IMR-90 (cell line): ENCODE results near the gene IL4R. TPM values are rescaled to one million over a fixed set of nuclear protein-coding genes. Genes with fewer than 3 reads are reported as not detected.

Experiments used
- ATAC-seq: fragments of 200-7000 bp; cut with Tn5 transposase; 2 replicates; pipeline ENCODE4 v1.9.1; 2020; ENCODE audit warnings: low read depth, mild to moderate bottlenecking, moderate library complexity
- BruUV-seq: library from RNA; stranded (reverse); fragments of 400-500 nt; replicated peaks from 2 replicates; lab custom pipeline; 2021; lab: Mats Ljungman, UMichigan
- CTCF ChIA-PET: fragments of 300-600 bp; formaldehyde crosslinking; extraction: SDS; loops from one replicate; lab custom pipeline; 2021; ENCODE audit warnings: antibody characterized with exemption; lab: Yijun Ruan, JAX
- POLR2A ChIA-PET: fragments of 300-600 bp; sonication (Branson Sonifier 250); formaldehyde crosslinking; loops from one replicate; lab custom pipeline; 2022; ENCODE audit warnings: antibody characterized with exemption; ENCODE audit not compliant: unreplicated experiment; lab: Charles Lee
- DNase-seq: peaks from one replicate; pipeline ENCODE4 v3.0.0; 2013
- H2AFZ ChIP-seq: replicated peaks from 2 replicates; pipeline ENCODE3; 2013; ENCODE audit warnings: low read length, mild to moderate bottlenecking; ENCODE audit not compliant: poor library complexity
- H2AK5ac ChIP-seq: 2 replicates; pipeline ENCODE4 v1.6.1; 2013; ENCODE audit warnings: low read depth, low read length, inconsistent platforms
- H2AK9ac ChIP-seq: replicated peaks from 2 replicates; pipeline ENCODE3; 2013; ENCODE audit warnings: mild to moderate bottlenecking, low read depth, low read length, moderate library complexity; ENCODE audit not compliant: poor library complexity
- H2BK120ac ChIP-seq: 2 replicates; pipeline ENCODE4 v1.6.1; 2013; ENCODE audit warnings: low read depth, low read length, inconsistent platforms
- H2BK15ac ChIP-seq: 3 replicates; pipeline ENCODE4 v1.6.1; 2013; ENCODE audit warnings: low read depth, low read length, inconsistent platforms
- H2BK20ac ChIP-seq: 2 replicates; pipeline ENCODE4 v1.6.1; 2013; ENCODE audit warnings: low read depth, mild to moderate bottlenecking, inconsistent platforms, low read length, moderate library complexity
- H2BK5ac ChIP-seq: 2 replicates; pipeline ENCODE4 v1.6.1; 2013; ENCODE audit warnings: mild to moderate bottlenecking, low read depth, low read length, inconsistent platforms; ENCODE audit not compliant: poor library complexity, severe bottlenecking
- H3K14ac ChIP-seq: replicated peaks from 2 replicates; pipeline ENCODE4 v1.6.1; 2013; ENCODE audit warnings: low read depth, low read length, inconsistent platforms
- H3K18ac ChIP-seq: 2 replicates; pipeline ENCODE4 v1.6.1; 2013; ENCODE audit warnings: low read depth, low read length, control low read depth
- H3K23ac ChIP-seq: 2 replicates; pipeline ENCODE4 v1.6.1; 2013; ENCODE audit warnings: low read depth, low read length, inconsistent platforms
- H3K27ac ChIP-seq: 2 replicates; pipeline ENCODE4 v1.5.1; 2013; ENCODE audit warnings: mild to moderate bottlenecking, control low read depth, low read length; ENCODE audit not compliant: insufficient read depth
- H3K27me3 ChIP-seq: 2 replicates; pipeline ENCODE4 v1.6.1; 2013; ENCODE audit warnings: low read length; ENCODE audit not compliant: control insufficient read depth, insufficient read depth
- H3K36me3 ChIP-seq: 2 replicates; pipeline ENCODE4 v1.6.1; 2013; ENCODE audit warnings: low read length, mixed read lengths; ENCODE audit not compliant: control insufficient read depth, insufficient read depth
- H3K4ac ChIP-seq: 2 replicates; pipeline ENCODE4 v1.6.1; 2013; ENCODE audit warnings: low read depth, low read length, inconsistent platforms
- H3K4me1 ChIP-seq: 2 replicates; pipeline ENCODE4 v1.6.1; 2013; ENCODE audit warnings: low read length, mixed read lengths; ENCODE audit not compliant: control insufficient read depth, insufficient read depth
- H3K4me2 ChIP-seq: 2 replicates; pipeline ENCODE4 v1.6.1; 2013; ENCODE audit warnings: low read depth, mild to moderate bottlenecking, control low read depth, low read length, moderate library complexity
- H3K4me3 ChIP-seq: 2 replicates; pipeline ENCODE4 v1.5.1; 2013; ENCODE audit warnings: low read depth, mild to moderate bottlenecking, control low read depth, low read length, moderate library complexity; ENCODE audit not compliant: insufficient read depth
- H3K56ac ChIP-seq: 2 replicates; pipeline ENCODE4 v1.6.1; 2013; ENCODE audit warnings: low read length, inconsistent platforms; ENCODE audit not compliant: insufficient read depth; ENCODE audit errors: extremely low read depth
- H3K79me1 ChIP-seq, 2 experiments: 2 replicates each; pipeline ENCODE4 v1.6.1; 2013; ENCODE audit warnings: low read length in 2 of 2, inconsistent platforms in 1 of 2, low read depth in 1 of 2
- H3K9ac ChIP-seq: 2 replicates; pipeline ENCODE4 v1.6.1; 2013; ENCODE audit warnings: low read depth, low read length, control low read depth
- H3K9me1 ChIP-seq: 2 replicates; pipeline ENCODE4 v1.6.1; 2013; ENCODE audit warnings: low read length, inconsistent platforms; ENCODE audit not compliant: insufficient read depth
- H3K9me3 ChIP-seq: 2 replicates; pipeline ENCODE4 v1.6.1; 2013; ENCODE audit warnings: low read length; ENCODE audit not compliant: control insufficient read depth, insufficient read depth
- H4K20me1 ChIP-seq: 2 replicates; pipeline ENCODE4 v1.6.1; 2013; ENCODE audit warnings: low read length, inconsistent platforms; ENCODE audit not compliant: insufficient read depth
- H4K5ac ChIP-seq: 2 replicates; pipeline ENCODE4 v1.6.1; 2013; ENCODE audit warnings: mild to moderate bottlenecking, low read depth, low read length, control low read depth
- H4K8ac ChIP-seq, 2 experiments: 2 replicates each; pipeline ENCODE4 v1.6.1; 2013; ENCODE audit warnings: low read depth in 2 of 2, low read length in 2 of 2, control low read depth in 1 of 2, inconsistent platforms in 1 of 2
- H4K91ac ChIP-seq: 2 replicates; pipeline ENCODE4 v1.6.1; 2013; ENCODE audit warnings: low read depth, low read length, inconsistent platforms; ENCODE audit not compliant: insufficient read depth
- BHLHE40 ChIP-seq: fragments of 150-350 bp; IDR thresholded peaks from 2 replicates; pipeline ENCODE4 v1.6.1; 2016; ENCODE audit warnings: mild to moderate bottlenecking, low read depth, low read length
- CEBPB ChIP-seq: IDR thresholded peaks from 2 replicates; pipeline ENCODE4 v1.6.1; 2012; ENCODE audit warnings: low read depth, low read length, improper control_type of control experiment
- CHD1 ChIP-seq: IDR thresholded peaks from 2 replicates; pipeline ENCODE4 v1.6.1; 2012; ENCODE audit warnings: low read depth, low read length, improper control_type of control experiment
- CTCF ChIP-seq: conservative IDR thresholded peaks from 2 replicates; pipeline ENCODE4 v1.5.1; 2012; ENCODE audit warnings: mild to moderate bottlenecking, low read depth, low read length, improper control_type of control experiment
- FOS ChIP-seq: fragments of 150-350 bp; IDR thresholded peaks from 2 replicates; pipeline ENCODE4 v1.6.1; 2016; ENCODE audit warnings: low read depth, low read length
- MAFK ChIP-seq: IDR thresholded peaks from 2 replicates; pipeline ENCODE4 v1.6.1; 2012; ENCODE audit warnings: low read depth, low read length, improper control_type of control experiment
- MAZ ChIP-seq: IDR thresholded peaks from 2 replicates; pipeline ENCODE4 v1.6.1; 2012; ENCODE audit warnings: low read depth, mild to moderate bottlenecking, low read length, improper control_type of control experiment, moderate library complexity, borderline replicate concordance
- MXI1 ChIP-seq: IDR thresholded peaks from 2 replicates; pipeline ENCODE4 v1.6.1; 2012; ENCODE audit warnings: low read depth, mild to moderate bottlenecking, low read length, moderate library complexity, borderline replicate concordance
- NFE2L2 ChIP-seq: fragments of 150-350 bp; IDR thresholded peaks from 2 replicates; pipeline ENCODE4 v1.6.1; 2016; ENCODE audit warnings: low read depth, mild to moderate bottlenecking, low read length
- POLR2A ChIP-seq: IDR thresholded peaks from 2 replicates; pipeline ENCODE4 v1.6.1; 2012; ENCODE audit warnings: mild to moderate bottlenecking, low read depth, low read length
- RAD21 ChIP-seq: IDR thresholded peaks from 2 replicates; pipeline ENCODE4 v1.6.1; 2012; ENCODE audit warnings: low read length, improper control_type of control experiment
- RCOR1 ChIP-seq: IDR thresholded peaks from 2 replicates; pipeline ENCODE4 v1.6.1; 2012; ENCODE audit warnings: mild to moderate bottlenecking, low read length, improper control_type of control experiment; ENCODE audit not compliant: insufficient replicate concordance
- RFX5 ChIP-seq: IDR thresholded peaks from 2 replicates; pipeline ENCODE4 v1.8.0; 2012; ENCODE audit warnings: low read depth, mild to moderate bottlenecking, low read length, moderate library complexity
- SMC3 ChIP-seq: fragments of 150-350 bp; IDR thresholded peaks from 2 replicates; pipeline ENCODE4 v1.6.1; 2016; ENCODE audit warnings: low read depth, mild to moderate bottlenecking, antibody characterized with exemption, low read length, moderate library complexity
- WGBS, 2 experiments: methylation state at CpG; one replicate each; pipeline versions ENCODE4 v1.1.5 to v1.1.7; 2013; ENCODE audit warnings: missing lambda C conversion rate in 2 of 2; ENCODE audit not compliant: insufficient read length in 1 of 2; ENCODE audit errors: extremely low coverage in 2 of 2; 5-methylcytosine and 5-hydroxymethylcytosine counted together
- dilution Hi-C: fragments of 300-500 bp; cut with HindIII; formaldehyde crosslinking; loops from one replicate; pipeline ENCODE4 v1.14.3; 2018; ENCODE audit warnings: low sequenced_read_pairs; ENCODE audit not compliant: unreplicated experiment
- in situ Hi-C: fragments of 300-500 bp; cut with MboI; formaldehyde crosslinking; loops from 3 replicates; pipeline ENCODE4 v1.14.3; 2019; ENCODE audit warnings: low sequenced_read_pairs, inconsistent platforms, mixed read lengths
- intact Hi-C: fragments of 100-400 bp; cut with micrococcal nuclease; formaldehyde crosslinking; loops from 2 replicates; pipeline ENCODE4 v1.10.0; 2022
- polyA plus RNA-seq, 3 experiments: library from polyadenylated mRNA; depleted of rRNA; stranded (reverse); fragments of >200 nt; gene quantifications; 2 replicates each; pipeline ENCODE4 v1.2.3, GENCODE V29; 2012; ENCODE audit warnings: low replicate concordance in 1 of 3
- total RNA-seq: library from RNA; depleted of rRNA; stranded (reverse); fragments of >200 nt; gene quantifications from 2 replicates; pipeline ENCODE4 v1.2.3, GENCODE V29; 2012
- TF ChIP-seq, protein P1 (sequence below): fragments of 150-350 bp; IDR thresholded peaks from 2 replicates; pipeline ENCODE4 v1.6.1; 2017; ENCODE audit warnings: mild to moderate bottlenecking, antibody characterized with exemption, low read length, low read depth
- TF ChIP-seq, protein P2 (sequence below): fragments of 150-350 bp; IDR thresholded peaks from 2 replicates; pipeline ENCODE4 v1.6.1; 2016; ENCODE audit warnings: low read depth, mild to moderate bottlenecking, low read length, moderate library complexity, borderline replicate concordance

IL4R gene
- total and polyA plus RNA-seq, 2 of the 4 experiments (the other 2 are of a cell fraction): 6.3 to 18.7 TPM

- Histone ChIP-seq H3K9me1 (peaks cover 28% of the 10 kb centered on the region), H3K27ac (peak overlapping the region; percentile 84), H3K18ac (peak overlapping the region; percentile 86), H2AK5ac (peak overlapping the region; percentile 98), H4K20me1 (no peaks in the 10 kb centered on the region), H2BK5ac (peak overlapping the region; percentile 91), H3K4me3 (no peak overlapping the region), H3K4me2 (no peak overlapping the region), H3K23ac (peak overlapping the region; percentile 96), H3K36me3 (no peaks in the 10 kb centered on the region), H3K56ac (peak overlapping the region; percentile 67; the same call in 1 of the 2 replicates), H3K4me1 (peaks cover 13% of the 10 kb centered on the region), H3K4ac (peak overlapping the region; percentile 99), H4K8ac (peak overlapping the region; percentile 48 to 94; a peak in 3 of 4 replicates), H4K5ac (peak overlapping the region; percentile 79), H2BK120ac (peak overlapping the region; percentile 99), H3K9ac (no peak overlapping the region), H3K79me1 (peaks cover 0 to 12% of the 10 kb centered on the region in 2 experiments; a peak in 1 of 4 replicates), H3K14ac (peak overlapping the region; percentile 98), H2AFZ (peak overlapping the region; percentile 77), H2BK15ac (peak overlapping the region; percentile 96), H4K91ac (peak overlapping the region; percentile 96), H3K27me3 (no peaks in the 10 kb centered on the region), H2AK9ac (peak overlapping the region; percentile 21), H2BK20ac (peak overlapping the region; percentile 99), H3K9me3 (no peaks in the 10 kb centered on the region)
- in situ Hi-C loops (no loop called here), dilution Hi-C loops (no loop called here), intact Hi-C loops (no loop called here)
- DNase-seq (no peak), ATAC-seq (no peak)
- TF ChIP-seq NFE2L2 (no peak), MAZ (no peak), CHD1 (no peak), RFX5 (no peak), RAD21 (no peak), CEBPB (no peak), FOS (no peak), CTCF (no peak), RCOR1 (no peak), MAFK (no peak), BHLHE40 (no peak), POLR2A (no peak), SMC3 (no peak), MXI1 (no peak)
- TF ChIP-seq, protein P1, sequence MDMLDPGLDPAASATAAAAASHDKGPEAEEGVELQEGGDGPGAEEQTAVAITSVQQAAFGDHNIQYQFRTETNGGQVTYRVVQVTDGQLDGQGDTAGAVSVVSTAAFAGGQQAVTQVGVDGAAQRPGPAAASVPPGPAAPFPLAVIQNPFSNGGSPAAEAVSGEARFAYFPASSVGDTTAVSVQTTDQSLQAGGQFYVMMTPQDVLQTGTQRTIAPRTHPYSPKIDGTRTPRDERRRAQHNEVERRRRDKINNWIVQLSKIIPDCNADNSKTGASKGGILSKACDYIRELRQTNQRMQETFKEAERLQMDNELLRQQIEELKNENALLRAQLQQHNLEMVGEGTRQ: no peak
- TF ChIP-seq, protein P2, sequence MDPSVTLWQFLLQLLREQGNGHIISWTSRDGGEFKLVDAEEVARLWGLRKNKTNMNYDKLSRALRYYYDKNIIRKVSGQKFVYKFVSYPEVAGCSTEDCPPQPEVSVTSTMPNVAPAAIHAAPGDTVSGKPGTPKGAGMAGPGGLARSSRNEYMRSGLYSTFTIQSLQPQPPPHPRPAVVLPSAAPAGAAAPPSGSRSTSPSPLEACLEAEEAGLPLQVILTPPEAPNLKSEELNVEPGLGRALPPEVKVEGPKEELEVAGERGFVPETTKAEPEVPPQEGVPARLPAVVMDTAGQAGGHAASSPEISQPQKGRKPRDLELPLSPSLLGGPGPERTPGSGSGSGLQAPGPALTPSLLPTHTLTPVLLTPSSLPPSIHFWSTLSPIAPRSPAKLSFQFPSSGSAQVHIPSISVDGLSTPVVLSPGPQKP: no peak
- CTCF ChIA-PET: no interaction called here
- BruUV-seq: no TSS peak
- 70% methylated on average over 2 of the region's 6 CpGs; no CpG with 5 or more reads in 1 of the 2 experiments for WGBS, 2 experiments
- POLR2A ChIA-PET: no interaction called here
Measured at GRCh38 chr16:27285676-27286196, 28.0 kb upstream of the IL4R start.
